Central memory CD8-positive, alpha-beta T cell (primary cell): ENCODE results near the gene TNIP1.

Experiments
- ATAC-seq: fragments of 150-1000 bp; cut with Tn5 transposase; replicated peaks from 2 replicates; pipeline ENCODE4 v1.10.0; 2022; ENCODE audit warnings: mild to moderate bottlenecking, moderate FRiP score, moderate number of reproducible peaks; ENCODE audit not compliant: poor library complexity, severe bottlenecking; ENCODE audit errors: extremely low read depth
- DNase-seq, 2 donors: peaks; one replicate each; pipeline ENCODE4 v3.0.0; 2021; ENCODE audit warnings: low spot score in 2 of 2
- H3K27ac Mint-ChIP-seq: one replicate; pipeline ENCODE4 v1.8.0; 2022; ENCODE audit warnings: low read depth, mild to moderate bottlenecking, moderate library complexity, mixed read lengths
- H3K27me3 Mint-ChIP-seq: one replicate; pipeline ENCODE4 v1.8.0; 2022; ENCODE audit warnings: mixed read lengths
- H3K36me3 Mint-ChIP-seq: one replicate; pipeline ENCODE4 v1.8.0; 2022; ENCODE audit warnings: mild to moderate bottlenecking, moderate library complexity, mixed read lengths; ENCODE audit not compliant: insufficient read depth
- H3K4me1 Mint-ChIP-seq: one replicate; pipeline ENCODE4 v1.8.0; 2022; ENCODE audit warnings: mixed read lengths
- H3K4me3 Mint-ChIP-seq: one replicate; pipeline ENCODE4 v1.8.0; 2022; ENCODE audit warnings: mild to moderate bottlenecking, moderate library complexity, mixed read lengths
- H3K9me3 Mint-ChIP-seq: one replicate; pipeline ENCODE4 v1.8.0; 2022; ENCODE audit warnings: mixed read lengths

The TNIP1 gene

DNA sequence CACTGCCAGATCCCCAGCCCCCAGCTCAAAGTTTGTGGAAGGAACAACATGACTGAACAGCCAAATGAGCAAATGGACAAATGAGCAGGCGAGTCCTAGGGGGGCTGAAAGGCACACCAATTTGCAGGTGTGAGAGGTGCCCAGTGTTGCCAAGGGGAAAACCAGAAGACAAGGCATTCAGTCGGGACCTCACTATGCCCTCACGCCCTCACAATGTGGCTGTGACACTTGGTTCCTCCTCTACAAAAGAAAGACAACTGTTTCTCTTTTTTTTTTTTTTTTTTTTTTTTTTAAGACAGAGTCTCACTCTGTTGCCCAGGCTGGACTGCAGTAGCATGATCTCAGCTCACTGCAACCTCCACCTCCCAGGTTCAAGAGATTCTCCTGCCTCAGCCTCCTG, 28.0 kb downstream of the TNIP1 start:
- H3K27me3 Mint-ChIP-seq: no peaks in the 10 kb centered on the region
- ATAC-seq (no peak), DNase-seq (no peak)
- peaks cover 69% of the 10 kb centered on the region for H3K36me3 Mint-ChIP-seq
- no peak overlapping the region for H3K4me3 Mint-ChIP-seq
- peaks cover 25% of the 10 kb centered on the region for H3K4me1 Mint-ChIP-seq
- H3K27ac Mint-ChIP-seq: peak overlapping the region; percentile 85
- no peaks in the 10 kb centered on the region for H3K9me3 Mint-ChIP-seq

DNA sequence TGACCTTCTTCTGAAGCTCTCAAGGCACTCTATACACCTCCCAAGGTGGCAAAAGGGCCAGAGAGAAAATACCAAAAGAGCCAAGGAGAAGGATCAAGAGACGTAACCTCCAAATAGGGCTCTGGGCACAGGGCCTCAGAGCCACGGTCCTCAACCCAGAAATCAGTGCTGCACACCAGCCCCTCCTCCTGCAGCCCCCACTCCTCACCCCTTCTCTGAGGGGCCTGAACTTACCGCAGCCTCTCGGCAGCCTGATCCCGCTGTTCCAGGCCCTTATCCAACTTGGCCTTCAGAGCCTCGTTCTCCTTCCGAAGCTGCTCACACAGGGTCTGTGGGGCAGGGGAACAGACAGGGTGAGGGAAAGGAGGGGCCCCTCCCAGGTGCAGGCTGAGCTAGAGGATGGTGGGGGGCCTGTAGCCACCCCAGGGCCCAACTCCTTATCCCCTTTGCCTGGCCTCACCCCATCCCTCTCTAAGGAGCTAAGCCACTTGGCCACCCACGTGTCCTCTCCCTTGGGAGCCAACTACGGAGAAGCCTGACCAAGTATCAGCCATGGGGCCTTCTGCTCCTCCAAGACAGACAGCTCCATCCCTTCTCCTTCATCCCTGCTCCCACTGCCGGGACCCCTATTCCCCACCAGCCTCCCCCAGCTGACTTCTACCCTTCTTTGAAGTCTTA, 28.8 kb downstream of the TNIP1 start:
- peaks cover 33% of the 10 kb centered on the region for H3K4me1 Mint-ChIP-seq
- H3K4me3 Mint-ChIP-seq: no peak overlapping the region
- H3K9me3 Mint-ChIP-seq: no peaks in the 10 kb centered on the region
- DNase-seq (no peak), ATAC-seq (peak; percentile 20)
- H3K27ac Mint-ChIP-seq: peak overlapping the region; percentile 85
- no peaks in the 10 kb centered on the region for H3K27me3 Mint-ChIP-seq
- peaks cover 72% of the 10 kb centered on the region for H3K36me3 Mint-ChIP-seq

DNA sequence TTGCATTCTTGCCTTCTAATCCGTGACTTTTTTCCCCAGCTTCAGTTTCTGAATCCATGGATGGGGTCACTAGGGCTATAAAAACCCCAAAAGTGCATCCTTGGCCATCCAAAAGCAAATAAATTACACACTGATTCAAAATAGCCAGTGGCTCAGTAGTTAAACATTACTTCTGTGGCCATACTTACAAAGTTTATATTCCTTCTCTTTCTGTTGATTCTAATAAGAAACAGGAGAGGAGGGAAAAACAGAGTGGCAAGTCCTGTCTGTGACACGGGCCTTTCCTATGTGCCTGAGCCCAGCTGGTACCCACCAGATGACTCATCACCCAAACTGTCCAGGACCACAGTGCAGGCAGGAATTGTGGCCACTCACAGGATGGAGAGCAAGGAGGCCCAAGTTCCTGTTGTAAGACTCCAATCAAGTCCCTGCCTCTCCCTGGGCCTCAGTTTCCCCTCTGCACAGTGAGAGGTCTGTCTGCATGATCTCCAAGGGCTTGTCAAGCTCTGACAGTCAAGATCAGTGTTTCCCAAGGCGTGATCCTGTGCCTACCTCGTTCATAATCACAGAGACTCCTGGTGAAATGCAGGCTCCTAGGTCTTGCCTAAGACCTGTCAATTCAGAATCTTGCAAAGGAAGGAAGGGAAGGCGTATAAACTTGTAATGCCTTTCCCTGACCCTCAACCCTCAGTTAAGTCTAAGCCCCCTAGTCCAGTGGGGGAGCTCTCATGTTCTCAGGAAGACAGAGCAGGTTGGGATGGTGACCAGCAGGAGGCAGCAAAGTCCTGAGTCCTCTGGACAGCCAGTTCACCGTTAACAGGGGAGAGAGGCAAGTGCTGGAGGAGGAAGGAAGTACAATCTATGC, 29.5 kb downstream of the TNIP1 start:
- Mint-ChIP-seq H3K27ac (no peak overlapping the region), H3K4me3 (no peak overlapping the region), H3K9me3 (no peaks in the 10 kb centered on the region), H3K4me1 (peaks cover 34% of the 10 kb centered on the region), H3K27me3 (no peaks in the 10 kb centered on the region), H3K36me3 (peaks cover 73% of the 10 kb centered on the region)
- ATAC-seq (peak; percentile 73), DNase-seq (peak; percentile 59 to 60)

DNA sequence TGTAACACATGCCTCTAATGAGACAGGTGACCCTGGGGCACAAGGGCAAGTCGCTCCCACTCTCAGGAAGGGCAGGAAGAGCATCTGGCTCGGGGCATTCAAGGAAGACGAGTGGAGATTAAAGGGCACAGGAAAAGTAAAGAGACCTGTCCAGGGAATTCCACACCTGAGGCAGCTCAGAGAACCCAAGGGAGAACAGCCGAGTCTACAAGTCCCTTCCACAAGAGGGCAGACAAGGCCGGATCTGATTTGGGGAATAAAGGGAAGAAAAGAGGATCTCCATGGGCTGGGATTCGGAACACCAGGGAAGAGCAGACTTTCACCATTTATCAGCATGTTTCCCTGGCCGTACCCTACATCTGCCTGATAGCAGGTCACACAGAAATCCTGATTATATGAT, 32.3 kb downstream of the TNIP1 start:
- ATAC-seq: no peak
- H3K4me1 Mint-ChIP-seq: peaks cover 31% of the 10 kb centered on the region
- no peaks in the 10 kb centered on the region for H3K27me3 Mint-ChIP-seq
- no peaks in the 10 kb centered on the region for H3K9me3 Mint-ChIP-seq
- peaks cover 71% of the 10 kb centered on the region for H3K36me3 Mint-ChIP-seq
- H3K27ac Mint-ChIP-seq: peak overlapping the region; percentile 61
- no peak overlapping the region for H3K4me3 Mint-ChIP-seq
- DNase-seq: no peak

DNA sequence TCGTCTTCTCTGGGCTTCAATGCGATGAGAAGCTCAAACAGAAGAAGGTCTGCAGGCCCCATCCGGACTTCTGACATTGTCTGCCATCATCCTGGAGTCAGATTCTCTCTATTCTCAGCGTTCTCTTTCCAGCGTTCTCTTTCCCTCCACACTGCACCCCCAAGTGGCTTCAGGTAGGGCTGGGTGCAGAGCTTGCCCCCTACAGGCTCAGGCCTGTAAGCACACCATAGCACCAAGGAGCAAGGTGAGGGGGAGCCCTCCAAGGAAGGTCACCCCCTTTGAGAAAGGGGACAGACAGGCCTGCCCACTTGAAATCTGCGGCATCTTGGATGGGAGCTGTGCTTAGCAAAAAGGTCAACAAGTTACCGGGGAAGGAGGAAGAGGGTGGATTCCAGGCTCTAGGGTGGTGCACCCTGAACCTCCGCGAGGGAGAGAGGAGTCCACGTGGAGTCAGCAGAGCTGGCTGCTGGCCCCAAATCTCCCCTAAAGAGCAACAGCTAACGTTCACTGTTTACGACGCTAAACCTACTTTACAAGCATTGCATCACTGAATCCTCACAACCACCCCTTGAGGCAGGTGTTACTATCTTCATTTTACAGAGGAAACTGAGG, 32.9 kb downstream of the TNIP1 start:
- DNase-seq: no peak
- no peaks in the 10 kb centered on the region for H3K9me3 Mint-ChIP-seq
- no peaks in the 10 kb centered on the region for H3K27me3 Mint-ChIP-seq
- peaks cover 31% of the 10 kb centered on the region for H3K4me1 Mint-ChIP-seq
- ATAC-seq: no peak
- no peak overlapping the region for H3K4me3 Mint-ChIP-seq
- H3K36me3 Mint-ChIP-seq: peaks cover 71% of the 10 kb centered on the region
- H3K27ac Mint-ChIP-seq: peak overlapping the region; percentile 61

DNA sequence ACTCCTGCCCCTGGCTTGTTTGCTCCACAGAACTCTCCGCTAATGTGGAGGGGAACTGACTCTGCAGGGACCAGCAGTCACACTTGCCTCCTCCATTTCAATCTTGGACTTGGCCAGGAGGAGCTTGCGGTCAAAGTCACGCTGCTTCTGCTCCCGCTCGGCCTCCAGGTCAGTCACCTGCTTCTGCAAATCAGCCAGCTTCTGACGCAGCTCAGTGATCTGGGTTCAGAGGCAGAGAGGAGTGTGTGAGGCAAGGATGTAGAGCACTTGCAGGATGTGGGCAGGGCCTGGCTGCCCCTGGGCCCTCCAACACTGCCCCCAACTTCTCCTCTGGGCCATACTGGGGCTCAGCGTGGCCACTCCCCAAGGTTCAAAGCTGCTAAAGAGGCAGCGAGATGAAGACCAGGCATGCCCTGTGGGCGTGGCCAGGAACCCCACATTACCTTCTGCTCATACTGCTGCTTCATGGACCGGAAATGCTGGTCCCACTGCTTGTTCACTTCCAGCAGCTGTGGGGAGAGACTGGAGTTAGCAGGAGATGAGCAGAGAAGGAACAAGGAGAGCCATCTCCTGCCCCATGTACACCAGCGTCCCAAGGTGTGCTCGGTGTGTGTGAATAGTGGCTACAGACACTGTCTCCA, 38.3 kb downstream of the TNIP1 start:
- no peaks in the 10 kb centered on the region for H3K27me3 Mint-ChIP-seq
- H3K36me3 Mint-ChIP-seq: peaks cover 79% of the 10 kb centered on the region
- ATAC-seq: no peak
- no peak overlapping the region for H3K27ac Mint-ChIP-seq
- no peaks in the 10 kb centered on the region for H3K9me3 Mint-ChIP-seq
- DNase-seq: no peak
- H3K4me3 Mint-ChIP-seq: no peak overlapping the region
- H3K4me1 Mint-ChIP-seq: peaks cover 7% of the 10 kb centered on the region

DNA sequence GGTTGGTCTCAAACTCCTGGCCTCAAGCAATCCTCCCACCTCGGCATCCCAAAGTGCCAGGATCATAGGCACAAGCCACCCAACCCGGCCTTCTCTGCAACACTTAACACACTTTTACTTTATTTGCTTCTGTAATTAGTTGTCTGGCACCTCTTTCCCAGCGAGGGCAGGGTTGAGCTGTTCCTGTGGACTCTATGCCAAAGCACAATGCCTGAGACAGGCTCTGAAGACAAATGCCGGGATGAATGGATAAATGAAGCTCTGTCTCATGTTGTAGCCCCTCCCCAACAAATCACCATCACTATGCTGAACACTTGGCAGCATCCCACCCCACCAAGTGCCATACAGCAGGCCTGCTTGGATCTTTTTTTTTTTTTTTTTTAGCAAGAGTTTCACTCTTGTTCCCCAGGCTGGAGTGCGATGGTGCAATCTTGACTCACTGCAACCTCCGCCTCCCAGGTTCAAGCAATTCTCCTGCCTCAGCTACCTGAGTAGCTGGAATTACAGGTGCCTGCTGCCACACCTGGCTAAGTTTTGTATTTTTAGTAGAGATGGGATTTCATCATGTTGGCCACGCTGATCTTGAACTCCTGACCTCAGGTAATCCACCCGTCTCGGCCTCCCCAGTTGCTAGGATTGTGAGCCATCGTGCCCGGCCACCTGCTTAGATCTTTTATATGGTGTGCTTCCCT, 39.1 kb downstream of the TNIP1 start:
- DNase-seq: no peak
- Mint-ChIP-seq H3K27me3 (no peaks in the 10 kb centered on the region), H3K4me3 (no peak overlapping the region), H3K27ac (no peak overlapping the region), H3K36me3 (peaks cover 77% of the 10 kb centered on the region), H3K4me1 (no peaks in the 10 kb centered on the region), H3K9me3 (no peaks in the 10 kb centered on the region)
- ATAC-seq: no peak

DNA sequence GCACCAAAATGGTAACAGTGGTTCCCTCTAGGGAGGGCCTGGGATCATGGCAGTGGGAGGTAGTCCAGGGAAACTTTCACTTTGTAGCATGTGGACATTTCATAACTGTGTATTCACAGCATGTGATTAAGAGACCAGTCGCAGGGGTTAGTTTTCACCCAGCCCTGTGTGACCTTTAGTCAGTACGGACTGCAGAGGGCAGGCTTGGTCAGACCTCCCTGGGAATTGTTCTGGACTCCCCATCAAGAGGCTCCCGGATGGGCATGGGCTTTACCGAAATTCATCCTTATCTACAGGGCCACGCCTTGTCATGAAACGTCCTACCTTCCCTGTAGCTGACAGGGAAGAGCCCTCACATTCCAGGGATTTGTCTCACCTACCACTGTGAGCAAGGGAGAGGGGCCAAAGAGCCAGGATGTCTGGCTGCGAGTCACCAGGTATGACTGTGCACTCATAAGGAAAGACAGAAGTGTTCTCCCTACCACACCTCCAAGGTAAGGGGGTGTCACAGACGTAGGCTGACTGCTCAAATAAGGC, 40.6 kb downstream of the TNIP1 start:
- Mint-ChIP-seq H3K36me3 (peaks cover 73% of the 10 kb centered on the region), H3K4me3 (no peak overlapping the region), H3K9me3 (no peaks in the 10 kb centered on the region), H3K27ac (no peak overlapping the region), H3K27me3 (no peaks in the 10 kb centered on the region), H3K4me1 (no peaks in the 10 kb centered on the region)
- ATAC-seq (no peak), DNase-seq (no peak)

DNA sequence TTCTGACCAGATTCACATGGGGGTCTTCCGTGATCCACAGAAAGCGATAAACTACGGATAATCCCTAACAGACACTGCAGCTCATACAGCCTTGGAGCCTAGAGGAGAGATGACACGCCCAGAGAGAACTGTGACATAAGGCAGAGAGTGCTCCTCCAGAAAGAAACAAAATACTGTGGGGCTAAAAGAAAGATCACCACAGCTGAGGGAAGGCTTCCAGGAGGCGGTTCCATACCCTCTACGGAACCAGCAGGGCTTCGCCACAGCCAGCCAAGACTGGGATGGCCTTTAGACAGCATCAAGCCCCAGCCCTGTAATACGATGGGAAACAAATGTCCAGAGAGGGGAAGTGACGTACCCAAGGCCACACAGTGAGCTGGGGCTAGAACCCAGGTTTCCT, 41.2 kb downstream of the TNIP1 start:
- Mint-ChIP-seq H3K4me1 (no peaks in the 10 kb centered on the region), H3K4me3 (no peak overlapping the region), H3K9me3 (no peaks in the 10 kb centered on the region), H3K36me3 (peaks cover 72% of the 10 kb centered on the region), H3K27me3 (no peaks in the 10 kb centered on the region), H3K27ac (no peak overlapping the region)
- ATAC-seq (no peak), DNase-seq (no peak)

DNA sequence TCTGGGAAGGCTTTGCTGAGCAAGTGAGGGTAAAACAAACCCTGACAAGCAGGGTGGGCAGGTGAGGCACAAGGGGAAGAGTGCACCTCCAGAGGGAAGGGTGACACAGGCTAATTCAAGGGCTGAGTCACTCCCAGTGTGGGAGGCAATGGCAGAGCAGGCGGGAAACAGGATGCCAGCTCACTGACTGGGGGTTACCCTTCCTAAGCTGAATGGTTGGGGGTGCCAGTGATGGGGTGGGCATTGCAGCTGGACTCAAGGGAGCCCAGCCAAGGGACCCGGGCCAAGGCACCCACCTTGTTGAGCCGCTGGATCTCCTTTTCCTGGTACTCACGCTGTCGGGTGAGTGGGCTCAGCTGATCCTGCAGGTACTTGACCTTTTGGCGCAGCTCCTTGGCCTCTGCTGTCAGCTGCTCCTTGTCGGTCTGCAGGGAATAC, 42.0 kb downstream of the TNIP1 start:
- H3K4me1 Mint-ChIP-seq: no peaks in the 10 kb centered on the region
- H3K9me3 Mint-ChIP-seq: no peaks in the 10 kb centered on the region
- no peak for DNase-seq
- no peak overlapping the region for H3K27ac Mint-ChIP-seq
- no peak for ATAC-seq
- peaks cover 76% of the 10 kb centered on the region for H3K36me3 Mint-ChIP-seq
- H3K27me3 Mint-ChIP-seq: no peaks in the 10 kb centered on the region
- no peak overlapping the region for H3K4me3 Mint-ChIP-seq

DNA sequence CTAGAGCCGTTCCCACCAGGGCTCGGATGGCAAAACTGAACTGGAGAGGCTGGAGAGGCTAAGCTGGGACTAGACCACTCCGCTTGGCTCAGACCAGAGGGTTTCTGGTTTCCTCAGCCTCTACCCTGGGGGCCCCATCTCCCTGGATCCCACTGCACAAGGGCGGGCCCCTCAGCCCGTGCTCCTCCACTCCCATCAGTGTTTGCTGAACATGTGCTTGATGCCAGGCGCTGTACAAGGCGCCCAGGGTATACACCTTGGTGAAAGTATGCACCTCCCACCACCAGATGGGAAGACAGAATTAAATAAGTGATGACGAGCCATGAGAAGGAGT, 42.5 kb downstream of the TNIP1 start:
- no peaks in the 10 kb centered on the region for H3K4me1 Mint-ChIP-seq
- H3K36me3 Mint-ChIP-seq: peaks cover 72% of the 10 kb centered on the region
- H3K27ac Mint-ChIP-seq: no peak overlapping the region
- DNase-seq: no peak
- no peaks in the 10 kb centered on the region for H3K9me3 Mint-ChIP-seq
- no peaks in the 10 kb centered on the region for H3K27me3 Mint-ChIP-seq
- ATAC-seq: no peak
- H3K4me3 Mint-ChIP-seq: no peak overlapping the region
